Gastrocnemius medialis (tissue), 4 donors: ENCODE results near the gene POLR2B.
A peak's percentile ranks its signal among the peaks of the same experiment; 100 is the strongest.

ENCODE experiments used
- CTCF ChIP-seq, 5 experiments: fragments of 450-650 bp in 3 of 5; fragments of 200-600 bp in 2 of 5; sonication (generic) in 2 of 5; IDR thresholded peaks in 4 of 5; conservative IDR thresholded peaks in 1 of 5; 1 replicate in 4 of 5; 2 replicates in 1 of 5; pipeline ENCODE4 v1.5.1; 2016 to 2019; ENCODE audit warnings: antibody characterized with exemption in 5 of 5, mild to moderate bottlenecking in 3 of 5, moderate library complexity in 3 of 5
- POLR2A ChIP-seq, 2 donors: fragments of 450-650 bp; IDR thresholded peaks; one replicate each; pipeline ENCODE4 v1.6.1; 2017; ENCODE audit warnings: antibody characterized with exemption in 2 of 2, mild to moderate bottlenecking in 2 of 2, moderate library complexity in 2 of 2

DNA sequence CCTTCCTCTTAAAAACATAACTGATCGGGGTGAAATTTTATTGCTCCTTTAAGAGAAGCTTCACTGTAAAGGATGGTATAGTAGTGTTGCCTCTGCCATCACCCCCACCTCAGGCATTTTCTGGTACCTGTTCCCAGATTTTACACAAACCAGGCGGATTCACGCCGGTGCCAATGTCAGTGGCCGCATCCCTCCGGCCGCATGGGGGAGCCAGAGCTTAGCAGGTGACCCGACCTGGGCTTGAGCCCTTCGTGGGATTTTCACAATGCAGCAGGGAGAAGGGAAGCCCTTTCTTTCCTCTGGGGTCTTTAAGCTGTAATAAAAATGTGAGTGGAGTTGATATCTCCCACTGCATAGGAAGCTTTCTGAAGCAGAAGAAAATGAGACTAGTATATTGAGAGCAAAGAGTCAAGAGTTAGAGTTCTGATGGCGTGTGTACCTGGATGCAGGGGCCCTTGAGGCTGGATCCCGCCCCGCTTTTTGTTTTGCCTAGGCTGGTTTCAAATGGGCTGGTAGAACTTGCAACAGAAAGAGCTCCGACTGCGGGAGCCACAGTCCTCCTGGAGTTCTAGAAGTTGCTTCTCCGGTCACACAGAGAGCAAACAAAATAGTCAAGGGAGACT, 59.4 kb downstream of the POLR2B start:
- TF ChIP-seq CTCF (IDR thresholded peaks at IDR 0.05 in 4 of 5, conservative IDR thresholded peaks at IDR 0.05 in 1 of 5): peak; percentile 34 to 67 (median 49)
- TF ChIP-seq POLR2A (IDR thresholded peaks at IDR 0.05): no peak
